Forelimb muscle (tissue), 1 donor: Measurements from ENCODE around the gene G3BP2. TPM values are rescaled to one million over a fixed set of nuclear protein-coding genes. Genes with fewer than 3 reads are reported as not detected.
"Not testable (repeated sequence)": the region's sequence is repeated elsewhere in the genome, so short reads cannot be mapped to it uniquely, and the experiment has no call there.

Source experiments
- DNase-seq: peaks from one replicate; pipeline ENCODE4 v3.0.0-alpha.2; 2013; ENCODE audit warnings: low read depth
- polyA plus RNA-seq: library from polyadenylated mRNA; unstranded; fragments of 120-200 nt; gene quantifications from one replicate; pipeline ENCODE4 v1.2.1, GENCODE V29; 2013; ENCODE audit not compliant: insufficient read length

The G3BP2 gene
- polyA plus RNA-seq, 1 donor = 152 TPM

GRCh38 chr4:75683482-75684155 is 10.4 kb upstream of the G3BP2 start:
- DNase-seq = no peak

- no peak for DNase-seq
Observed at GRCh38 chr4:75679876-75680575, 6.8 kb upstream of the G3BP2 start.

GRCh38 chr4:75678965-75679364 is 5.8 kb upstream of the G3BP2 start:
- DNase-seq = no peak

- DNase-seq = no peak
Observed at GRCh38 chr4:75678473-75678872, 5.3 kb upstream of the G3BP2 start.

- DNase-seq = no peak
Observed at GRCh38 chr4:75675004-75675531, 1.9 kb upstream of the G3BP2 start.

- DNase-seq = no peak
Observed at GRCh38 chr4:75673959-75674328, 733 bp upstream of the G3BP2 start.

- DNase-seq = no peak
Observed at GRCh38 chr4:75672461-75673026, 667 bp downstream of the G3BP2 start.

- DNase-seq = no peak
Observed at GRCh38 chr4:75671802-75672421, 1.3 kb downstream of the G3BP2 start.

GRCh38 chr4:75668596-75668995 is 4.6 kb downstream of the G3BP2 start:
- DNase-seq = no peak

- DNase-seq = not testable (repeated sequence)
Observed at GRCh38 chr4:75667636-75668035, 5.6 kb downstream of the G3BP2 start.

- no peak for DNase-seq
Observed at GRCh38 chr4:75666299-75666698, 6.9 kb downstream of the G3BP2 start.

- not testable (repeated sequence) for DNase-seq
Observed at GRCh38 chr4:75664604-75665003, 8.6 kb downstream of the G3BP2 start.

- DNase-seq = no peak
Observed at GRCh38 chr4:75662626-75663025, 10.6 kb downstream of the G3BP2 start.

- DNase-seq = no peak
Observed at GRCh38 chr4:75660491-75660890, 12.7 kb downstream of the G3BP2 start.

GRCh38 chr4:75659512-75660031 is 13.6 kb downstream of the G3BP2 start:
- no peak for DNase-seq

- no peak for DNase-seq
Observed at GRCh38 chr4:75658876-75659275, 14.3 kb downstream of the G3BP2 start.

GRCh38 chr4:75655562-75655961 is 17.6 kb downstream of the G3BP2 start:
- DNase-seq = no peak

- no peak for DNase-seq
Observed at GRCh38 chr4:75654905-75655304, 18.3 kb downstream of the G3BP2 start.

- DNase-seq = no peak
Observed at GRCh38 chr4:75653845-75654503, 19.2 kb downstream of the G3BP2 start.

- DNase-seq = no peak
Observed at GRCh38 chr4:75644095-75644494, 29.1 kb downstream of the G3BP2 start.

GRCh38 chr4:75643651-75644050 is 29.6 kb downstream of the G3BP2 start:
- no peak for DNase-seq
